Measurements from ENCODE around the gene PLCL2.

- TF ChIP-seq CTCF (IDR thresholded peaks at IDR 0.05) = no peak
- no peak for TF ChIP-seq POLR2A (IDR thresholded peaks at IDR 0.05)
- TF ChIP-seq POLR2AphosphoS5 (IDR thresholded peaks at IDR 0.05) = no peak
Measured at GRCh38 chr3:17129556-17129955, 244.8 kb downstream of the PLCL2 start.

Data from gastroesophageal sphincter (tissue), 3 donors.